GM23338 (cell line): ENCODE results near the gene RHCG.

ENCODE experiments used
- CTCF ChIP-seq, 2 experiments: fragments of 200-600 bp in 1 of 2; sonication (generic) in 1 of 2; conservative IDR thresholded peaks; 2 replicates each; pipeline versions ENCODE4 v1.5.1 to v1.6.1; 2016 to 2017; ENCODE audit warnings: antibody characterized with exemption in 2 of 2, low read depth in 2 of 2, mild to moderate bottlenecking in 2 of 2, moderate library complexity in 1 of 2
- EZH2 ChIP-seq: fragments of 200-600 bp; sonication (generic); IDR thresholded peaks from one replicate; pipeline ENCODE4 v1.8.0; 2017; ENCODE audit warnings: antibody characterized with exemption, mild to moderate bottlenecking, low read depth; ENCODE audit not compliant: unreplicated experiment
- EZH2phosphoT487 ChIP-seq: fragments of 200-600 bp; sonication (generic); IDR thresholded peaks from one replicate; pipeline ENCODE4 v1.8.1; 2018; ENCODE audit warnings: antibody characterized with exemption; ENCODE audit not compliant: unreplicated experiment
- POLR2AphosphoS5 ChIP-seq: IDR thresholded peaks from 2 replicates; pipeline ENCODE4 v1.6.1; 2016; ENCODE audit warnings: antibody characterized with exemption, low read depth
- REST ChIP-seq: IDR thresholded peaks from one replicate; pipeline ENCODE4 v1.6.1; 2018; ENCODE audit warnings: antibody characterized with exemption; ENCODE audit not compliant: unreplicated experiment
- ZNF462 ChIP-seq: fragments of 250-450 bp; sonication (Bioruptor Pico); IDR thresholded peaks from 2 replicates; pipeline ENCODE4 v1.5.0; 2020; ENCODE audit warnings: mild to moderate bottlenecking, moderate library complexity

GRCh38 chr15:89526181-89526580 is 29.8 kb upstream of the RHCG start:
- TF ChIP-seq CTCF (conservative IDR thresholded peaks at IDR 0.05; ENCODE audit: low read depth in 2 of 2) (no peak), ZNF462 (CRISPR knock-in tag) (no peak), REST (no peak), EZH2 (no peak), POLR2AphosphoS5 (no peak), EZH2phosphoT487 (no peak)
